HepG2 (cell line): ENCODE data around the gene TRIP4. TPM values are rescaled to one million over a fixed set of nuclear protein-coding genes. Genes with fewer than 3 reads are reported as not detected.

ENCODE experiments used
- ATAC-seq: fragments of 200-7000 bp; cut with Tn5 transposase; 3 replicates; pipeline ENCODE4 v1.9.1; 2020; ENCODE audit warnings: mild to moderate bottlenecking, moderate library complexity
- BruUV-seq: library from RNA; stranded (reverse); fragments of 400-500 nt; replicated peaks from 2 replicates; lab custom pipeline; 2021; lab: Mats Ljungman, UMichigan
- CTCF ChIA-PET: fragments of 300-600 bp; formaldehyde crosslinking; extraction: SDS; loops from one replicate; lab custom pipeline; 2021; ENCODE audit warnings: low total read pairs, inconsistent platforms, low intra/inter-chr PET ratio; lab: Yijun Ruan, JAX
- POLR2A ChIA-PET: fragments of 350-600 bp; sonication (Branson Sonifier 250); formaldehyde crosslinking; loops from one replicate; lab custom pipeline; 2020; ENCODE audit warnings: antibody characterized with exemption, inconsistent platforms; lab: Yijun Ruan, JAX
- DNase-seq: peaks from one replicate; pipeline ENCODE4 v3.0.0-alpha.2; 2015; ENCODE audit warnings: low spot score
- FAIRE-seq: peaks from 3 replicates; lab custom pipeline; 2011; peaks lifted over from hg19 to GRCh38; lab: Jason Lieb, UNC
- H2AFZ ChIP-seq: one replicate; pipeline ENCODE4 v1.6.1; 2011; ENCODE audit warnings: low read length, inconsistent platforms
- H3K27ac ChIP-seq: fragments of 300-600 bp; 3 replicates; pipeline ENCODE4 v1.8.0; 2011; ENCODE audit warnings: mixed run types, mild to moderate bottlenecking, mixed read lengths, low read length, inconsistent platforms; ENCODE audit not compliant: insufficient read depth; ENCODE audit errors: extremely low read length
- H3K27me3 ChIP-seq, 2 experiments: fragments of 200-600 bp in 1 of 2; 2 replicates in 1 of 2; 3 replicates in 1 of 2; pipeline versions ENCODE4 v1.6.0 to v1.8.0; 2011; ENCODE audit warnings: low read length in 2 of 2, mild to moderate bottlenecking in 2 of 2, moderate library complexity in 2 of 2, inconsistent platforms in 1 of 2; ENCODE audit not compliant: insufficient read depth in 2 of 2, control insufficient read depth in 1 of 2
- H3K36me3 ChIP-seq, 2 experiments: fragments of 200-600 bp in 1 of 2; replicated peaks in 1 of 2; 2 replicates in 1 of 2; 3 replicates in 1 of 2; pipeline versions ENCODE4 v1.5.1 to v1.8.0; 2011; ENCODE audit warnings: low read length in 2 of 2, inconsistent platforms in 1 of 2; ENCODE audit not compliant: insufficient read depth in 2 of 2, control insufficient read depth in 1 of 2
- H3K4me1 ChIP-seq: 2 replicates; pipeline ENCODE4 v1.5.1; 2012; ENCODE audit warnings: low read length, inconsistent platforms; ENCODE audit not compliant: insufficient read depth
- H3K4me2 ChIP-seq: 2 replicates; pipeline ENCODE4 v1.6.0; 2011; ENCODE audit warnings: low read depth, low read length, inconsistent platforms
- H3K4me3 ChIP-seq, 3 experiments: fragments of 200-600 bp in 1 of 3; sonication (generic), shearing (Covaris generic) in 1 of 3; replicated peaks in 1 of 3; 2 replicates each; pipeline ENCODE4 v1.5.1; 2011 to 2016; ENCODE audit warnings: low read length in 3 of 3, inconsistent platforms in 2 of 3, low read depth in 2 of 3, mild to moderate bottlenecking in 2 of 3, control low read depth in 1 of 3, mixed read lengths in 1 of 3; ENCODE audit not compliant: insufficient read depth in 1 of 3
- H3K79me2 ChIP-seq: one replicate; pipeline ENCODE4 v1.6.1; 2011; ENCODE audit warnings: low read length, inconsistent platforms; ENCODE audit not compliant: insufficient read depth
- H3K9ac ChIP-seq: 2 replicates; pipeline ENCODE4 v1.6.0; 2011; ENCODE audit warnings: mild to moderate bottlenecking, low read depth, low read length, inconsistent platforms; ENCODE audit not compliant: insufficient read depth
- H3K9me3 ChIP-seq: 2 replicates; pipeline ENCODE4 v1.5.1; 2012; ENCODE audit warnings: mild to moderate bottlenecking, low read length
- H4K20me1 ChIP-seq: 2 replicates; pipeline ENCODE4 v1.6.0; 2011; ENCODE audit warnings: inconsistent platforms, mild to moderate bottlenecking, low read length, moderate library complexity; ENCODE audit not compliant: insufficient read depth
- AKAP8 ChIP-seq: sonication (generic); formaldehyde crosslinking; IDR thresholded peaks from 2 replicates; pipeline ENCODE4 v1.5.1; 2020; ENCODE audit warnings: mild to moderate bottlenecking, missing genetic modification reagents
- CAMTA2 ChIP-seq: sonication (generic); formaldehyde crosslinking; IDR thresholded peaks from 2 replicates; pipeline ENCODE4 v1.4.0; 2020; ENCODE audit warnings: mild to moderate bottlenecking, missing genetic modification reagents, borderline replicate concordance
- IKZF5 ChIP-seq: IDR thresholded peaks from 2 replicates; pipeline ENCODE4 v1.6.1; 2018; ENCODE audit warnings: missing genetic modification reagents, mild to moderate bottlenecking, missing compliant biosample characterization
- NCOA2 ChIP-seq: sonication (generic); formaldehyde crosslinking; IDR thresholded peaks from 2 replicates; pipeline ENCODE4 v1.8.0; 2022; ENCODE audit warnings: inconsistent platforms
- NFE2 ChIP-seq: sonication (generic); formaldehyde crosslinking; IDR thresholded peaks from 2 replicates; pipeline ENCODE4 v1.4.0; 2020; ENCODE audit warnings: missing genetic modification reagents
- NONO ChIP-seq, 2 experiments: fragments of 450-650 bp in 1 of 2; sonication (generic) in 1 of 2; formaldehyde crosslinking in 1 of 2; IDR thresholded peaks in 1 of 2; conservative IDR thresholded peaks in 1 of 2; 2 replicates each; pipeline versions ENCODE4 v1.6.1 to v1.8.0; 2017 to 2022; ENCODE audit warnings: mild to moderate bottlenecking in 1 of 2, missing genetic modification reagents in 1 of 2, moderate library complexity in 1 of 2
- ONECUT2 ChIP-seq: sonication (generic); formaldehyde crosslinking; IDR thresholded peaks from 2 replicates; pipeline ENCODE4 v1.4.0; 2020; ENCODE audit warnings: missing genetic modification reagents
- PBX2 ChIP-seq: IDR thresholded peaks from 2 replicates; pipeline ENCODE4 v1.6.1; 2016; ENCODE audit warnings: control low read depth
- RCOR2 ChIP-seq: IDR thresholded peaks from 2 replicates; pipeline ENCODE4 v1.6.1; 2016; ENCODE audit warnings: missing biosample characterization, missing genetic modification reagents
- RXRB ChIP-seq: IDR thresholded peaks from 2 replicates; pipeline ENCODE4 v1.6.1; 2016; ENCODE audit warnings: borderline replicate concordance, missing genetic modification reagents, missing compliant biosample characterization
- ZEB1 ChIP-seq: IDR thresholded peaks from 2 replicates; pipeline ENCODE4 v1.6.1; 2012; ENCODE audit warnings: mild to moderate bottlenecking, low read depth, inconsistent platforms; ENCODE audit not compliant: insufficient replicate concordance
- ZNF496 ChIP-seq: sonication (generic); formaldehyde crosslinking; IDR thresholded peaks from 2 replicates; pipeline ENCODE4 v1.8.1; 2023; ENCODE audit warnings: mild to moderate bottlenecking, moderate library complexity, missing genetic modification reagents; ENCODE audit not compliant: insufficient replicate concordance
- ZSCAN22 ChIP-seq: sonication (generic); formaldehyde crosslinking; IDR thresholded peaks from 2 replicates; pipeline ENCODE4 v1.4.0; 2020; ENCODE audit warnings: mild to moderate bottlenecking, missing genetic modification reagents
- WGBS: methylation state at CpG from one replicate; pipeline ENCODE4 v1.1.6; 2017; ENCODE audit warnings: low lambda C conversion rate; 5-methylcytosine and 5-hydroxymethylcytosine counted together
- in situ Hi-C: cut with HindIII; loops from 2 replicates; pipeline ENCODE4 v1.10.0; 2017; ENCODE audit warnings: low pct_unique_long_range_greater_than_20kb; ENCODE audit not compliant: extremely low pct_ligation_motif_present
- intact Hi-C: fragments of 100-400 bp; cut with micrococcal nuclease; formaldehyde crosslinking; loops from one replicate; pipeline ENCODE4 v1.10.0; 2022; ENCODE audit not compliant: unreplicated experiment
- polyA plus RNA-seq, 8 experiments: library from polyadenylated mRNA; depleted of rRNA in 3 of 8; stranded (reverse) in 7 of 8; unstranded in 1 of 8; fragments of >200 nt; fragmentation: Illumina TruSeq in 4 of 8; extraction: Trizol in 4 of 8; gene quantifications; 2 replicates each; pipeline versions ENCODE4 v1.2.1 to v1.2.3, GENCODE V29; 2011 to 2016; ENCODE audit warnings: low read depth in 4 of 8, missing spikeins in 1 of 8, mixed read lengths in 1 of 8; ENCODE audit not compliant: insufficient read depth in 1 of 8
- total RNA-seq, 5 experiments: library from RNA; depleted of rRNA; stranded (reverse); fragments of >200 nt; fragmentation: Illumina TruSeq; extraction: Trizol; gene quantifications; 2 replicates each; pipeline ENCODE4 v1.2.3, GENCODE V29; 2016; ENCODE audit warnings: low read depth in 1 of 5
- TF ChIP-seq, protein P1 (sequence below): sonication (generic); formaldehyde crosslinking; IDR thresholded peaks from 2 replicates; pipeline ENCODE4 v1.4.0; 2020; ENCODE audit warnings: missing genetic modification reagents, borderline replicate concordance
- TF ChIP-seq, protein P2 (sequence below): sonication (generic); formaldehyde crosslinking; IDR thresholded peaks from 2 replicates; pipeline ENCODE4 v1.8.1; 2023; ENCODE audit warnings: mild to moderate bottlenecking, missing genetic modification reagents

Gene TRIP4
- total and polyA plus RNA-seq, 2 of the 13 experiments (the other 11 are each of a cell fraction or from before 2014, with no cell fraction given) = 7.1 to 11.8 TPM

- Histone ChIP-seq H3K27me3 (no peaks in the 10 kb centered on the region; a peak in 1 of 5 replicates), H3K9me3 (no peaks in the 10 kb centered on the region), H3K27ac (no peak overlapping the region), H2AFZ (no peak overlapping the region), H3K4me2 (no peak overlapping the region), H3K4me3 (no peak overlapping the region), H3K9ac (no peak overlapping the region), H3K36me3 (peaks cover 0 to 15% of the 10 kb centered on the region in 2 experiments; a peak in 4 of 5 replicates), H3K79me2 (peaks cover 15% of the 10 kb centered on the region), H3K4me1 (peaks cover 10% of the 10 kb centered on the region), H4K20me1 (no peaks in the 10 kb centered on the region)
- intact Hi-C loops (no loop called here), in situ Hi-C loops (no loop called here)
- BruUV-seq = no TSS peak
- TF ChIP-seq AKAP8 (CRISPR knock-in tag) (no peak), NCOA2 (CRISPR knock-in tag) (no peak), ZEB1 (no peak), NONO (IDR thresholded peaks at IDR 0.05) (no peak), NONO (CRISPR knock-in tag; conservative IDR thresholded peaks at IDR 0.05) (no peak), ZNF496 (no peak), RCOR2 (CRISPR knock-in tag) (no peak), IKZF5 (CRISPR knock-in tag) (no peak)
- DNase-seq (no peak), FAIRE-seq (no peak), ATAC-seq (no peak)
- WGBS = 98% methylated on average over 4 of the region's 4 CpGs
- POLR2A ChIA-PET = no interaction called here
- CTCF ChIA-PET = no interaction called here
These were observed 45.7 kb upstream of the TRIP4 start for GRCh38 chr15:64341961-64342360.

DNA sequence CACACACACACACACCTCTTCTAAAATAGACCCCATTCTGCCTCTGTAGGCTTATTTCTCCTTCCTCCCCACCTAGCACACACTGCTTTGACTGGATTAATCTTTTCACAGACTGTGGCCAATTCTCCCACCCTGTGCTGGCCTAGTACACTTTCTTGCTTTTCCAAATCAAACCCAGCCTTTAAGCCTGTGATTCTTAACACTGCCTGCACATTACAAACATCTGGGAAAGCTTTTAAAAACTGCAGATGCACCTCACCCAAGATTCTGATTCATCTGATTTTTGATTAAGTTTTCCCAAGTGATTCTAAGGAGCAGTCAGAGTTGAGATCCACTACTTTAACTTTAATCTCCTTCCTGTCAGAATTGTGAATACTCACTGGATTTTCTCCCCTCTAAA, 44.4 kb upstream of the TRIP4 start:
- no peak overlapping the region for H3K4me2 ChIP-seq
- ATAC-seq = no peak
- peaks cover 15% of the 10 kb centered on the region for H3K79me2 ChIP-seq
- TF ChIP-seq, protein P1, sequence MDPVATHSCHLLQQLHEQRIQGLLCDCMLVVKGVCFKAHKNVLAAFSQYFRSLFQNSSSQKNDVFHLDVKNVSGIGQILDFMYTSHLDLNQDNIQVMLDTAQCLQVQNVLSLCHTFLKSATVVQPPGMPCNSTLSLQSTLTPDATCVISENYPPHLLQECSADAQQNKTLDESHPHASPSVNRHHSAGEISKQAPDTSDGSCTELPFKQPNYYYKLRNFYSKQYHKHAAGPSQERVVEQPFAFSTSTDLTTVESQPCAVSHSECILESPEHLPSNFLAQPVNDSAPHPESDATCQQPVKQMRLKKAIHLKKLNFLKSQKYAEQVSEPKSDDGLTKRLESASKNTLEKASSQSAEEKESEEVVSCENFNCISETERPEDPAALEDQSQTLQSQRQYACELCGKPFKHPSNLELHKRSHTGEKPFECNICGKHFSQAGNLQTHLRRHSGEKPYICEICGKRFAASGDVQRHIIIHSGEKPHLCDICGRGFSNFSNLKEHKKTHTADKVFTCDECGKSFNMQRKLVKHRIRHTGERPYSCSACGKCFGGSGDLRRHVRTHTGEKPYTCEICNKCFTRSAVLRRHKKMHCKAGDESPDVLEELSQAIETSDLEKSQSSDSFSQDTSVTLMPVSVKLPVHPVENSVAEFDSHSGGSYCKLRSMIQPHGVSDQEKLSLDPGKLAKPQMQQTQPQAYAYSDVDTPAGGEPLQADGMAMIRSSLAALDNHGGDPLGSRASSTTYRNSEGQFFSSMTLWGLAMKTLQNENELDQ = no peak
- TF ChIP-seq ZSCAN22 (CRISPR knock-in tag) = no peak
- no peak for TF ChIP-seq CAMTA2 (CRISPR knock-in tag)
- TF ChIP-seq, protein P2, sequence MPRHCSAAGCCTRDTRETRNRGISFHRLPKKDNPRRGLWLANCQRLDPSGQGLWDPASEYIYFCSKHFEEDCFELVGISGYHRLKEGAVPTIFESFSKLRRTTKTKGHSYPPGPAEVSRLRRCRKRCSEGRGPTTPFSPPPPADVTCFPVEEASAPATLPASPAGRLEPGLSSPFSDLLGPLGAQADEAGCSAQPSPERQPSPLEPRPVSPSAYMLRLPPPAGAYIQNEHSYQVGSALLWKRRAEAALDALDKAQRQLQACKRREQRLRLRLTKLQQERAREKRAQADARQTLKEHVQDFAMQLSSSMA (CRISPR knock-in tag) = no peak
- no peak for TF ChIP-seq RXRB (CRISPR knock-in tag)
- no peak for TF ChIP-seq ONECUT2
- TF ChIP-seq PBX2 = no peak
- no peak for TF ChIP-seq NFE2 (CRISPR knock-in tag)
- TF ChIP-seq, all 625 proteins: peak for 0
- no peak for FAIRE-seq
- in situ Hi-C loops (no loop called here), intact Hi-C loops (no loop called here)
- ChIA-PET POLR2A (no interaction called here), CTCF (no interaction called here)
- no peak overlapping the region for H2AFZ ChIP-seq
- H3K4me1 ChIP-seq = peaks cover 10% of the 10 kb centered on the region
- H3K4me3 ChIP-seq = no peak overlapping the region
- no peak for DNase-seq
- H3K9me3 ChIP-seq = no peaks in the 10 kb centered on the region
- no peaks in the 10 kb centered on the region for H4K20me1 ChIP-seq
- no TSS peak for BruUV-seq
- H3K36me3 ChIP-seq = peaks cover 0 to 15% of the 10 kb centered on the region in 2 experiments; a peak in 4 of 5 replicates
- no peak overlapping the region for H3K27ac ChIP-seq
- no peaks in the 10 kb centered on the region; a peak in 1 of 5 replicates for H3K27me3 ChIP-seq
- no peak overlapping the region for H3K9ac ChIP-seq
